ENCODE data around the gene LRRC75B.
A peak's percentile ranks its signal among the peaks of the same experiment; 100 is the strongest.
"Not testable (repeated sequence)": the region's sequence is repeated elsewhere in the genome, so short reads cannot be mapped to it uniquely, and the experiment has no call there.

LRRC75B gene

GRCh38 chr22:24592851-24593558 is at the start of gene LRRC75B:
Gene LRRC75B (minus strand): TSS chr22:24593073. CDS start chr22:24593039, 34 bp downstream.
- peak; percentile 0 for DNase-seq

- not testable (repeated sequence) for DNase-seq
Observed at GRCh38 chr22:24642307-24642706, 49.4 kb upstream of the LRRC75B start.

- not testable (repeated sequence) for DNase-seq
Observed at GRCh38 chr22:24636513-24636912, 43.6 kb upstream of the LRRC75B start.

- not testable (repeated sequence) for DNase-seq
Observed at GRCh38 chr22:24634776-24635389, 42.0 kb upstream of the LRRC75B start.

GRCh38 chr22:24633231-24634023 is 40.6 kb upstream of the LRRC75B start:
- not testable (repeated sequence) for DNase-seq

- DNase-seq = not testable (repeated sequence)
Observed at GRCh38 chr22:24632642-24633041, 39.8 kb upstream of the LRRC75B start.

- not testable (repeated sequence) for DNase-seq
Observed at GRCh38 chr22:24631430-24632122, 38.7 kb upstream of the LRRC75B start.

- not testable (repeated sequence) for DNase-seq
Observed at GRCh38 chr22:24630812-24631427, 38.0 kb upstream of the LRRC75B start.

- DNase-seq = not testable (repeated sequence)
Observed at GRCh38 chr22:24629069-24629468, 36.2 kb upstream of the LRRC75B start.

- not testable (repeated sequence) for DNase-seq
Observed at GRCh38 chr22:24627911-24628310, 35.0 kb upstream of the LRRC75B start.

- not testable (repeated sequence) for DNase-seq
Observed at GRCh38 chr22:24622596-24622995, 29.7 kb upstream of the LRRC75B start.

- not testable (repeated sequence) for DNase-seq
Observed at GRCh38 chr22:24621244-24621643, 28.4 kb upstream of the LRRC75B start.

GRCh38 chr22:24614794-24615193 is 21.9 kb upstream of the LRRC75B start:
- not testable (repeated sequence) for DNase-seq

GRCh38 chr22:24609888-24610287 is 17.0 kb upstream of the LRRC75B start:
- not testable (repeated sequence) for DNase-seq

GRCh38 chr22:24608327-24608726 is 15.5 kb upstream of the LRRC75B start:
- DNase-seq = not testable (repeated sequence)

GRCh38 chr22:24607429-24607983 is 14.6 kb upstream of the LRRC75B start:
- not testable (repeated sequence) for DNase-seq

GRCh38 chr22:24606340-24606739 is 13.5 kb upstream of the LRRC75B start:
- not testable (repeated sequence) for DNase-seq

- DNase-seq = not testable (repeated sequence)
Observed at GRCh38 chr22:24603770-24604629, 11.1 kb upstream of the LRRC75B start.

- DNase-seq = not testable (repeated sequence)
Observed at GRCh38 chr22:24602847-24603769, 10.2 kb upstream of the LRRC75B start, which contains the start of gene GGT1. Gene GGT1 (plus strand): TSS chr22:24603193. CDS start chr22:24611082, 7,889 bp downstream.
